Measurements from ENCODE around the gene NRXN3. TPM values are rescaled to one million over a fixed set of nuclear protein-coding genes. Genes with fewer than 3 reads are reported as not detected.

The NRXN3 gene
- total RNA-seq, 1 experiment from 2014 or later: not detected

- no peaks in the 10 kb centered on the region for H3K27me3 ChIP-seq (ENCODE audit: control insufficient read depth, insufficient read depth, low read length)
- no peak overlapping the region for H3K4me3 ChIP-seq (ENCODE audit: low read depth in 2 of 2, low read length in 2 of 2)
- in situ Hi-C loops (cut with HindIII; ENCODE audit: low pct_unique_long_range_greater_than_20kb, low sequenced_read_pairs): no loop called here
- ATAC-seq (no peak), DNase-seq (ENCODE audit: low read depth, low spot score) (no peak)
- intact Hi-C loops (cut with micrococcal nuclease; ENCODE audit: unreplicated experiment): no loop called here
- no peaks in the 10 kb centered on the region for H3K9me3 ChIP-seq (ENCODE audit: control insufficient read depth, insufficient read depth, low read depth, low read length)
- CTCF ChIA-PET: no interaction called here
- no peaks in the 10 kb centered on the region for H3K4me1 ChIP-seq (ENCODE audit: control insufficient read depth, insufficient read depth, low read length)
- BruUV-seq (replicated peaks): no TSS peak
- no peaks in the 10 kb centered on the region for H3K36me3 ChIP-seq (ENCODE audit: control insufficient read depth, insufficient read depth, low read length)
- no peak overlapping the region for H3K27ac ChIP-seq (ENCODE audit: low read length)
- TF ChIP-seq TCF7L2 (IDR thresholded peaks at IDR 0.05; ENCODE audit: low read depth, low read length): no peak
- no peak for TF ChIP-seq CTCF (IDR thresholded peaks at IDR 0.05)
- no peak for TF ChIP-seq REST (IDR thresholded peaks at IDR 0.05; ENCODE audit: insufficient read depth in 1 of 2, low read depth in 2 of 2, low read length in 1 of 2)
- TF ChIP-seq POLR2AphosphoS5 (IDR thresholded peaks at IDR 0.05; ENCODE audit: low read depth, low read length): no peak
- no peak for TF ChIP-seq SIN3A (IDR thresholded peaks at IDR 0.05; ENCODE audit: borderline replicate concordance, insufficient read depth, low read depth, low read length)
- POLR2A ChIA-PET: no interaction called here
Observed at GRCh38 chr14:79321070-79321469, 1150.9 kb downstream of the NRXN3 start.

GRCh38 chr14:79325071-79325470 is 1154.9 kb downstream of the NRXN3 start:
- no TSS peak for BruUV-seq (replicated peaks)
- ATAC-seq (no peak), DNase-seq (ENCODE audit: low read depth, low spot score) (no peak)
- H3K4me1 ChIP-seq (ENCODE audit: control insufficient read depth, insufficient read depth, low read length): no peaks in the 10 kb centered on the region
- in situ Hi-C loops (cut with HindIII; ENCODE audit: low pct_unique_long_range_greater_than_20kb, low sequenced_read_pairs): no loop called here
- H3K4me3 ChIP-seq (ENCODE audit: low read depth in 2 of 2, low read length in 2 of 2): no peak overlapping the region
- CTCF ChIA-PET: no interaction called here
- H3K9me3 ChIP-seq (ENCODE audit: control insufficient read depth, insufficient read depth, low read depth, low read length): no peaks in the 10 kb centered on the region
- H3K36me3 ChIP-seq (ENCODE audit: control insufficient read depth, insufficient read depth, low read length): no peaks in the 10 kb centered on the region
- intact Hi-C loops (cut with micrococcal nuclease; ENCODE audit: unreplicated experiment): no loop called here
- H3K27ac ChIP-seq (ENCODE audit: low read length): no peak overlapping the region
- POLR2A ChIA-PET: no interaction called here
- TF ChIP-seq REST (IDR thresholded peaks at IDR 0.05; ENCODE audit: insufficient read depth in 1 of 2, low read depth in 2 of 2, low read length in 1 of 2) (no peak), SIN3A (IDR thresholded peaks at IDR 0.05; ENCODE audit: borderline replicate concordance, insufficient read depth, low read depth, low read length) (no peak), TCF7L2 (IDR thresholded peaks at IDR 0.05; ENCODE audit: low read depth, low read length) (no peak), CTCF (IDR thresholded peaks at IDR 0.05) (no peak), POLR2AphosphoS5 (IDR thresholded peaks at IDR 0.05; ENCODE audit: low read depth, low read length) (no peak)
- H3K27me3 ChIP-seq (ENCODE audit: control insufficient read depth, insufficient read depth, low read length): no peaks in the 10 kb centered on the region

All from Panc1 (cell line).